NCI-H774 (cell line): Measurements from ENCODE around the gene KRT20.
"Not testable (repeated sequence)": the region's sequence is repeated elsewhere in the genome, so short reads cannot be mapped to it uniquely, and the experiment has no call there.

ENCODE experiments used
- DNase-seq: peaks from one replicate; lab custom pipeline; 2025; lab: John Stamatoyannopoulos, UW

Gene KRT20

GRCh38 chr17:40884708-40885512 is at the start of gene KRT20:
KRT20 (minus strand) TSS chr17:40885242; CDS start chr17:40885185, 57 bp downstream.
- peak; percentile 47 for DNase-seq

- DNase-seq, result no peak
These were observed 47.6 kb upstream of the KRT20 start for GRCh38 chr17:40932608-40933007.

- no peak for DNase-seq
These were observed 46.3 kb upstream of the KRT20 start for GRCh38 chr17:40931311-40931710.

- DNase-seq, result no peak
These were observed 41.3 kb upstream of the KRT20 start for GRCh38 chr17:40926341-40926740.

GRCh38 chr17:40922239-40922638 is 37.2 kb upstream of the KRT20 start:
- DNase-seq, result no peak

- DNase-seq, result no peak
These were observed 36.0 kb upstream of the KRT20 start for GRCh38 chr17:40921026-40921425.

GRCh38 chr17:40917116-40917515 is 32.1 kb upstream of the KRT20 start:
- DNase-seq, result not testable (repeated sequence)

GRCh38 chr17:40916366-40916765 is 31.3 kb upstream of the KRT20 start:
- no peak for DNase-seq

- no peak for DNase-seq
These were observed 30.7 kb upstream of the KRT20 start for GRCh38 chr17:40915721-40916256.

GRCh38 chr17:40915199-40915661 is 30.2 kb upstream of the KRT20 start:
- no peak for DNase-seq

- no peak for DNase-seq
These were observed 29.2 kb upstream of the KRT20 start for GRCh38 chr17:40914075-40914855.

GRCh38 chr17:40912486-40913210 is 27.6 kb upstream of the KRT20 start:
- no peak for DNase-seq

- DNase-seq, result no peak
These were observed 25.4 kb upstream of the KRT20 start for GRCh38 chr17:40910441-40910841.

GRCh38 chr17:40909755-40910154 is 24.7 kb upstream of the KRT20 start:
- DNase-seq, result no peak

GRCh38 chr17:40909351-40909750 is 24.3 kb upstream of the KRT20 start:
- peak; percentile 96 for DNase-seq

GRCh38 chr17:40906613-40907012 is 21.6 kb upstream of the KRT20 start:
- no peak for DNase-seq

GRCh38 chr17:40905370-40905769 is 20.3 kb upstream of the KRT20 start:
- no peak for DNase-seq

- DNase-seq, result peak; percentile 62
These were observed 18.2 kb upstream of the KRT20 start for GRCh38 chr17:40903129-40903847.

- DNase-seq, result no peak
These were observed 17.5 kb upstream of the KRT20 start for GRCh38 chr17:40902498-40902897.

- DNase-seq, result peak; percentile 57
These were observed 17.0 kb upstream of the KRT20 start for GRCh38 chr17:40901981-40902474.

- DNase-seq, result no peak
These were observed 15.8 kb upstream of the KRT20 start for GRCh38 chr17:40900809-40901356.
